HuH-7 (cell line): ENCODE measurements around the gene NEURL1.
"Not testable (repeated sequence)": the region's sequence is repeated elsewhere in the genome, so short reads cannot be mapped to it uniquely, and the experiment has no call there.

Source experiments
- DNase-seq: peaks from one replicate; pipeline ENCODE4 v3.0.0; 2011; ENCODE audit warnings: low spot score

The NEURL1 gene

DNA sequence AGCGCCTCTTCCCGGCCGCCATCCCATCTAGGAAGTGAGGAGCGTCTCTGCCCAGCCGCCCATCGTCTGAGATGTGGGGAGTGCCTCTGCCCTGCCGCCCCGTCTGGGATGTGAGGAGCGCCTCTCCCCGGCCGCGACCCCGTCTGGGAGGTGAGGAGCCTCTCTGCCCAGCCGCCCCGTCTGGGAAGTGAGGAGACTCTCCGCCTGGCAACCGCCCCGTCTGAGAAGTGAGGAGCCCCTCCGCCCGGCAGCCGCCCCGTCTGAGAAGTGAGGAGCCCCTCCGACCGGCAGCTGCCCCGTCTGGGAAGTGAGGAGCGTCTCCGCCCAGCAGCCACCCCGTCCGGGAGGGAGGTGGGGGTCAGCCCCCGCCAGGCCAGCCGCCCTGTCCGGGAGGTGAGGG is 113.5 kb downstream of the NEURL1 start:
- DNase-seq: not testable (repeated sequence)

DNA sequence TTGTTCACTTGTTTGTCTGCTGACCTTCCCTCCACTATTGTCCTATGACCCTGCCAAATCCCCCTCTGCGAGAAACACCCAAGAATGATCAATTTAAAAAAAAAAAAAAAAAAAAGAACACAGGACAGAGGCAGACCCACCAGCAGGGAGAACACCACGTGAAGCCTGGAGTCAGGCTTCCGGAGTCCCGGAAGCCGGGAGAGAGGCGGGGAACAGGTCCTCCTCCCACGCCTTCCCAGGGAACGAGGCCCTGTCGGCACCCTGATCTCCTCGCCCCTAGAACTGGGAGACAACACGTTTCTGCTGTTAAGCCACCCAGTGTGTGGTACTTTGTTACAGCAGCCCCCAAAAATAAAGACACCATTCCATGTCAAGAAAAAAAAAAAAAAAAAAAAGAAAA is 114.6 kb downstream of the NEURL1 start:
- not testable (repeated sequence) for DNase-seq

GRCh38 chr10:103609231-103610082 is 116.0 kb downstream of the NEURL1 start:
- DNase-seq: no peak

GRCh38 chr10:103610083-103610472 is 116.6 kb downstream of the NEURL1 start:
- DNase-seq: no peak

GRCh38 chr10:103610921-103611511 is 117.5 kb downstream of the NEURL1 start:
- DNase-seq: no peak

DNA sequence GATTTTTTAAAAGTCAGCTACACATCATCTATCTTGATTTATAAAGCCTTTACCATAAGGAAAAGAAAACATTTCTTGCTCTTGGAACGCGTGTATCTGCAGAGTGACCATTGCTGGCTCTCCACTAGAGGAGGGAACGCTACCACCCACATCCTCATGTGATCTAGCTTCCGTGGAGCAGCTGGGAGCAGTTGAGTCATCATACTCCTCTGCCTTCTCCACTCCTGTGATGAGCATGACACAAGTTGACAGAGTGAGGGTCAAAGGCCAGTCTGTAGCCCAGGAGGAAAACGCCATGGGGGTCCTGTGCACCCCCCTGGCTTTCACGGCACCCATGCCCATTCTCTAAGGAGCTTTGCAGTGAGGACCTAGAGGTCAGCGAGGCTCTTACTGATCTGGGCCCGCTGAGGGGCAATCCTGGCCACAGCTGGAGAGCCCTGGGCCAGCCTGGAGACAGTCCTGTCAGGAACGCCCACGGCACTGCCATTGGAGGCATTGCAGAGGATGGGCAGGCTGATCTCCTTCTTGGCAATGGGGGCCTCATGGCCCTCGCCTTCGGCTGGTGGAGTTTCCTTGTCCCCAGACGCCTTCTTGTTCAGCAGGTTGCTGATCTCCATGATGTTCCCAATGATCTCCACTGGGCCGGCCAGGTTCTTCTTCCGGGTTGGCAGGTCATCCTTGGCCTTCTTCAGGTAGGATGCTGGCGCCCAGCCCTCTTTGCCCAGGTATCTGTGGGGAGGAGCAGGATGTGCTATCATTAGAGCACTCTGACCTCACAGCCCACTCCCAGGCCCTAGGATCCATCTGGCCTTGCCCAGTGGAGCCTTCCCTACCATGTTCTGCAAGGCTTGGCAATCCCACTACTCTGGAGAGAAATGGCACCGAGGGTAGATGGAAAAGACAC is 119.2 kb downstream of the NEURL1 start:
- no peak for DNase-seq

- DNase-seq: no peak
Observed at GRCh38 chr10:103613616-103614015, 120.1 kb downstream of the NEURL1 start.

DNA sequence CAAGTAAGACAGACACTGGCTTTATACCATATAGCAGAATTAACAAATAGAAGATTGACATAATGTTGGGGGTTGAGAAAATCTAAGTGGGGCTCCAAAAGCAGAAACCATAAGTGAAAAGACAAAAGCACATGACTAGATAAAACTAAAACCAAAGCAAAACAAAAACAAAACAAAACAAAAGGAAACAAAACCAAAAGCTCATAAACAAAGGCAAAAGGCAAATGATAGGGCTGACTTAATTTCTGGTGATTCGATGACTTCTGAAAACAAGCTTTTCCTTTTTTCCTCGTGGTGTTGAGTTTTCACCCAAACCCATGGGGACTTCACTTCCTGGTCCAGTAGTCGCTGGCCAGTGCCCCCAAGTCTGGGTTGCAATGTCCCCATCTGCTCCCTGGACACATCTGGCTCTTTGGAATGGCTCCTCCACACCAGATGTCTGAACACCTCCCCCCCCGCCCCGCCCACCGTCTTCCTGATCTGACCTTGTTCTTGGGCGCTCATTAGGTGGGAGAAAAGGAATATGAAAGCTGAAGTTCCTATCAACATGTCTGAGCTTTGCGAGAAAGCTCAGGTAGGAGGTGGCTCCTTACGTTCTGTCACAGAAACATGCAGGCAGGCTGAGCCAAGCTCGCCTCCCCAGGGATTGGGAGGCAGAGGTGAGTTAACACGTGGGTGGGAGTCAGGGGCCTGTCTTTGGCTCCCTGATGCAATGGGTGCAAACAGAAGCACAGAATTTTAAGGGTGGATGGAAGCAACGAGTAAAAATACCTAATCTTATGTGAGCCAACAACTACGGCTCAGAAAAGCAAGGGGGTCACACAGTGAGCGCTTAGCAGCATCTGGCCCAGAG is 121.0 kb downstream of the NEURL1 start:
- no peak for DNase-seq

- no peak for DNase-seq
Observed at GRCh38 chr10:103616705-103617601, 123.4 kb downstream of the NEURL1 start.

DNA sequence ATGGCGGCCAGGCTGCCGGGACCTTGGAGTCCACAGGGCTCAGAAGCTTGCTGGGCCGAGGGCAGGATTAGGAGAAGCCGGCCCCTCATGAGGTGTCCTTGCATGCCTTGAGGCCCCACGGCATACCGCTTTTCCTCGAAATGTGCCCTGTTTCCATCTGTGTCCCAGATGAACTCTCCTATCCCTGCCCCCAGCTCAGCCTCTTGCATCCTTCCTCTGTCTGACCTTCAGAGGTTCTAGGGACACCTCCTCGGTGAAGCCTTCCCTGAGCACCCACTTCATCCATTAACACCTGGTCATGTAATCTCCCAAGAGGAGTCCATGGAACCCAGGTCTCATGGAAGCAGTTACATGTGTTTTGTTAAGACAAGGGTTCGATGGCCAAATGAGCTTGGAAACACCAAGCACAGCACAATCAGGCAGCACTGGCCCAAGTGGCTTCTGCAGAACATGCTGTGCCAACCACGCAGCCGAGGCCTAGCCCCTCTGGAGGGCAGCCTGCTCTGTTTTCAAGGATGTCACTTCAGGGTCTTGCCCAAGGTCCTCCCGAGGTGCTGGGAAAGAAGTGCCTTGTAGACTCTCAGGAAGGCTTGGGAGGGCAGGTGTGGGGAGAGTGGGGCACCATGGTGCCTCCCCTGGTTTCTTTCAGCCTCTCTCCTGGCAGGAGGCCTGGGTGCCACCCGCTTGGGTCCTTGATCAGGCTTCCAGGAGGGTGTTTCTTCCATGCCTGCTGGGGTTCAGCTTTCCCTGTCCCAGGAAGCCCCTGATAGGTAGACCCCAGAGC is 124.3 kb downstream of the NEURL1 start:
- DNase-seq: no peak

- DNase-seq: no peak
Observed at GRCh38 chr10:103618575-103619423, 125.3 kb downstream of the NEURL1 start.

DNA sequence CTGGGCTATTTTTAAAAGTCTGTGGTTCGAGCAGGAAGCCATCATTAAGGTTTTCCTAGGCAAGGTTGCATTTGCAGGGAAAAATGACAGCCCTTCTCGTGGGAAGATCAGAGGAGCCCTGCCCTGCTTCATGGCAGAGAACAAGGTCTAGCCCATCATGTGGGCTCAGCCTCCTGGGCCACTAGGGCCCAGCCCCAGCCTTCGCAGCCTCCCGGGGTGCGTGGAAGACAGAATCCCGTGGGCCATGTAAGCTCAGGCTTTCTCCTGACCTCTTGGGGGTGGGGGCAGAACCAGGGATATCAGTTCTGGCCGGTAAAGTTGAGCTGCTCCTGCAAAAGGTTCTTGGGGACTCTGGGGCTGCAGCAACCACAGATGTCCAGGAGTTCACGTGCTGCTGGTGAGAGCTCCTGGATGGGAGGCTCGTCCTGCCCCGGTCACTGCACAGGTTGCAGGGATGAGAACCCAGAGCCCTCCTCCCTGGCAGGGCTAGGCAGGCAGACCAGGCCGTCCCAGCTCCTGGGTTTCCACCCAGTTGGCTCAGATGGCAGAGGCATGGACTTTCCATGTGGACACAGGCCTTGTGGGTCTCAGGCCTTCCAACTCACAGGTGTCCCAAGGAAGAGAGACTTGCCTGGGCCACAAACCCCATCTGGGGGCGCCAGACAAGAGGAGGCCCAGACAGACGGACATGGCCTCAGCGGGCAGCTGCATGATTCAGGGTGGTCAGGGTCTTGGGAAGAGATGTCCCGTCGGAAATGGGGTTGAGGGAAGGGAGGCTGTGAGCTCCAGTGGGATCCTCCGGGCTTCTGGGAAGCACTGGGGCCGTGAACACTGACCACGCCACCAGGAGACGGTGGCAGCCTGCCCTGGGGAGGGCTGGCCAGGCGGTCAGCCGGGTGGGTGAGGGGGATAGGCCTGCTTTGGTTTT is 126.2 kb downstream of the NEURL1 start:
- DNase-seq: no peak

- DNase-seq: no peak
Observed at GRCh38 chr10:103620352-103620740, 126.8 kb downstream of the NEURL1 start.

- DNase-seq: no peak
Observed at GRCh38 chr10:103620891-103621782, 127.6 kb downstream of the NEURL1 start.

DNA sequence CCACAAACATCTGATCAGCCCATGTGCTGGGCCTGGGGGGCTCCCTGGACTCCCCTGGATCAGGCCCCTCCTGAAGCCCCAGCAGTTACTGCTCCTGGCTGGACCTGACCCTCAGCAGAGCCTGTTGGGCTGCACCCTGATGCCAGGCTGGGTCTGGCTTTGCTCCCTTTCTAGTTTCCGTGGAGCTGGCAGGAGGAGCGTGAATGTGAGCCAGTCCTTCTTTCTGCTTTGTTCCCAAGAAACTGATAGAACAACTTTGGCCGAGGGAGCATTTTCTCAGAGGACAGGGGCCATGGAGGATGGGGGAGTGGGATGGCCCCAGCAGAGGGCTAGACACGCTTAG is 128.2 kb downstream of the NEURL1 start:
- no peak for DNase-seq

GRCh38 chr10:103622286-103622685 is 128.8 kb downstream of the NEURL1 start:
- no peak for DNase-seq
